Measurements from ENCODE around the gene ENTPD1. TPM values are rescaled to one million over a fixed set of nuclear protein-coding genes. Genes with fewer than 3 reads are reported as not detected.
A peak's percentile ranks its signal among the peaks of the same experiment; 100 is the strongest.
"Not testable (repeated sequence)": the region's sequence is repeated elsewhere in the genome, so short reads cannot be mapped to it uniquely, and the experiment has no call there.

Gene ENTPD1
- polyA plus RNA-seq, result 1 to 10 TPM; 2.4 to 3.7 TPM

DNA sequence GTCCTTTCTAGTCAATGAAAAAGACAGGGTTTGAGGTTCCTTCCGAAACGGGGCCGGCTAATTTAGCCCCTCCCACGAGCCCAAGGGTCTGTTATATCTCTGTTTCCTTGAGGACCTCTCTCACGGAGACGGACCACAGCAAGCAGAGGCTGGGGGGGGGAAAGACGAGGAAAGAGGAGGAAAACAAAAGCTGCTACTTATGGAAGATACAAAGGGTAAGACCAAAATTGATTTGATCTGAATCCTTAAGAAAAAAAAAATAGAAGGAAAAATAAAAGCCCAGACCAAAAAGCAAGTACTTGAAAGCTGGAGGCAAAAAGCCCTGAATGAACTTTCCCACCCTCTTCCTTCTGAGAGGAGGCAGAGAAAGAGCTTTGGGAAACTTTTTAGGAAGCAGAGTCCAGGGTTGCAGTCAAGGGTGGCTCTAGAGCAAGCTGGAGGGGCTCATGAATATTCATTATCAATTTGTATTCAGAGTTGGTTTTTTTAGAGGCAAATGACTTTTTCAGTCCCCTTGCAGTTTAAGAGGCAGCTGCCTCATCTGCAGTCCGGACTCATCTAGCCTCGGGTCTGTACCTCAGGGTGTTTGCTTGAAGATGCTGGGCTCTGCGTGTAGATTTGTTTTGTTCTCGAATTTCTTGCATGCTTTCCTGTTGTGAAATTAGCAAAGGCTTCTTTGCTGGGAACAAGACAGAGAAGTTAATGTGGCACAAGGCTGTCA is at the start of gene ENTPD1:
ENTPD1 (plus strand) TSS at position 123 of the 721 bp plus-strand sequence; CDS start at position 200, 77 bp downstream.
- Histone ChIP-seq H3K36me3 (ENCODE audit: control insufficient read depth in 2 of 2, insufficient read depth in 2 of 2, low read length in 1 of 2) (no peaks in the 10 kb centered on the region), H3K27me3 (ENCODE audit: control insufficient read depth in 1 of 2, insufficient read depth in 2 of 2, low read length in 2 of 2) (no peaks in the 10 kb centered on the region), H3K4me3 (ENCODE audit: low read depth in 1 of 2, low read length in 2 of 2) (peak within 1 kb of the TSS; percentile 29 to 39), H3K4me1 (ENCODE audit: control insufficient read depth in 2 of 2, insufficient read depth in 2 of 2, low read length in 1 of 2) (peaks cover 0 to 2% of the 10 kb centered on the region in 2 donors), H3K9me3 (ENCODE audit: control insufficient read depth in 2 of 2, insufficient read depth in 1 of 2, low read depth in 1 of 2, low read length in 1 of 2) (no peaks in the 10 kb centered on the region), H3K27ac (ENCODE audit: low read depth in 2 of 2, low read length in 1 of 2) (peak within 1 kb of the TSS; percentile 76 to 80)
- WGBS, 2 donors, result 5% methylated on average over 11 of the region's 11 CpGs

DNA sequence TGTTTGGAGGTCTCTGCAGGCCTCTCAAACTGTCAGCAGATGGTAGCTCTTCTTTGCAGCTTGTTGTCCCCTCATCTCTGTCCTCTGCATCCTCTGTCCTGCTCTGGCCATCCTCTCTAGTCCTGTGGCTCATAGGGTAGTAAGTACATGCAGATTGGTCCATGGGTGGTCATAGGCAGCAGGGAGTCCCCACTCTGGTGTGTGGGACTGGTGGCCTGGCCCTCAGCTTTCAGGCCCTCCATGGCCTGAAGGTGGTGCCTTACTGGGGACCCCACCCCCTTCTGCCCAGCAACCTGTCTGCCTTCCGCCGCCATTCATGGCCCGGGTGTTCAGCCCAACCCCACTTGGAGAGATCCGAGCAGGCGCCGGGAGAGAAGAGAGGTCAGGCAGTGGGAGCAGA is 49.4 kb upstream of the ENTPD1 start:
- 46 to 47% methylated on average over 6 of the region's 6 CpGs for WGBS, 2 donors
- Histone ChIP-seq H3K36me3 (ENCODE audit: control insufficient read depth in 2 of 2, insufficient read depth in 2 of 2, low read length in 1 of 2) (no peaks in the 10 kb centered on the region), H3K4me3 (ENCODE audit: low read depth in 1 of 2, low read length in 2 of 2) (no peak overlapping the region), H3K4me1 (ENCODE audit: control insufficient read depth in 2 of 2, insufficient read depth in 2 of 2, low read length in 1 of 2) (no peaks in the 10 kb centered on the region), H3K9me3 (ENCODE audit: control insufficient read depth in 2 of 2, insufficient read depth in 1 of 2, low read depth in 1 of 2, low read length in 1 of 2) (peaks cover 0 to 2% of the 10 kb centered on the region in 2 donors), H3K27me3 (ENCODE audit: control insufficient read depth in 1 of 2, insufficient read depth in 2 of 2, low read length in 2 of 2) (no peaks in the 10 kb centered on the region), H3K27ac (ENCODE audit: low read depth in 2 of 2, low read length in 1 of 2) (no peak overlapping the region)

DNA sequence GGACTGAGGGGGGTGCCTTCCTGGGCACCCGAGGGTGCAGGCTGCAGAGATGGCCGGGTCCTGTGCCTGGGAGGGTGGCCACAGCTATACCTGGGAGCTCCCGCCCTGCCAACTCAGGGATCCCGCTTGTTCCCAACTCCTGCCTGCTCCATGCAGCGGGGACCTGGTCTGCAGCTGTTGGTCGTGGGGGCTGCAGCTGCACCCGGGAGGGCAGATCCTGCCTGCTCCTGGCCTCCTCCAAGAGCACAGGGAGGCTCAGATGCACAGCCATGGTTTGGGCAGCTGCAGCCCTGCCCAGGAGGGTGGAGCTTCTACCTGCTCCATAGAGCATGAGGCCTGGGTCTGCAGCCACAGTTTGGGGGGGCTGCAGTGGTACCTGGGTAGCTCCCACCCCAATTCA is 49.0 kb upstream of the ENTPD1 start:
- Histone ChIP-seq H3K27ac (ENCODE audit: low read depth in 2 of 2, low read length in 1 of 2) (no peak overlapping the region), H3K4me1 (ENCODE audit: control insufficient read depth in 2 of 2, insufficient read depth in 2 of 2, low read length in 1 of 2) (no peaks in the 10 kb centered on the region), H3K4me3 (ENCODE audit: low read depth in 1 of 2, low read length in 2 of 2) (no peak overlapping the region), H3K9me3 (ENCODE audit: control insufficient read depth in 2 of 2, insufficient read depth in 1 of 2, low read depth in 1 of 2, low read length in 1 of 2) (peaks cover 0 to 2% of the 10 kb centered on the region in 2 donors), H3K36me3 (ENCODE audit: control insufficient read depth in 2 of 2, insufficient read depth in 2 of 2, low read length in 1 of 2) (no peaks in the 10 kb centered on the region), H3K27me3 (ENCODE audit: control insufficient read depth in 1 of 2, insufficient read depth in 2 of 2, low read length in 2 of 2) (no peaks in the 10 kb centered on the region)
- WGBS, 2 donors, result 86 to 88% methylated on average over 7 of the region's 7 CpGs

DNA sequence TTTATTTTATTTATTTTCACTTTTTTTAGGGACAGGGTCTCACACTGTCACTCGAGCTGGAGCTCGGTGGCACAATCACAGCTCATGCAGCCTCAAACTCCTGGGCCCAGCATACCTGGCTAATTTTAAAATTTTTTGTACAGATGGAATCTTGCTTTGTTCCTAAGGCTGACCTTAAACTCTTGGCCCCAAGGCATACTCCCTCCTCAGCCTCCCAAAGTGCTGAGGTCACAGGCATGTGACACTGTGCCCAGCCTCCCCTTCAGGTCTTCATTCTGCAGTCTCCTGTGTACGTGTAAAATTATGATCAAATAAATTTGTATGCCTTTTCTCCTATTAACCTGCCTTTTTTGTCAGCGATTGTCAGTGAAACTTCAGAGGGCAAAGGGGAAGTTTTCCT is 44.5 kb upstream of the ENTPD1 start:
- no peaks in the 10 kb centered on the region for H3K36me3 ChIP-seq (ENCODE audit: control insufficient read depth in 2 of 2, insufficient read depth in 2 of 2, low read length in 1 of 2)
- no peaks in the 10 kb centered on the region for H3K27me3 ChIP-seq (ENCODE audit: control insufficient read depth in 1 of 2, insufficient read depth in 2 of 2, low read length in 2 of 2)
- H3K4me3 ChIP-seq (ENCODE audit: low read depth in 1 of 2, low read length in 2 of 2), result no peak overlapping the region
- H3K27ac ChIP-seq (ENCODE audit: low read depth in 2 of 2, low read length in 1 of 2), result no peak overlapping the region
- H3K9me3 ChIP-seq (ENCODE audit: control insufficient read depth in 2 of 2, insufficient read depth in 1 of 2, low read depth in 1 of 2, low read length in 1 of 2), result peaks cover 0 to 2% of the 10 kb centered on the region in 2 donors
- WGBS, 2 donors, result 92 to 93% methylated on average over 4 of the region's 4 CpGs
- H3K4me1 ChIP-seq (ENCODE audit: control insufficient read depth in 2 of 2, insufficient read depth in 2 of 2, low read length in 1 of 2), result no peaks in the 10 kb centered on the region

- Histone ChIP-seq H3K36me3 (ENCODE audit: control insufficient read depth in 2 of 2, insufficient read depth in 2 of 2, low read length in 1 of 2) (no peaks in the 10 kb centered on the region), H3K27me3 (ENCODE audit: control insufficient read depth in 1 of 2, insufficient read depth in 2 of 2, low read length in 2 of 2) (no peaks in the 10 kb centered on the region), H3K27ac (ENCODE audit: low read depth in 2 of 2, low read length in 1 of 2) (no peak overlapping the region), H3K9me3 (ENCODE audit: control insufficient read depth in 2 of 2, insufficient read depth in 1 of 2, low read depth in 1 of 2, low read length in 1 of 2) (no peaks in the 10 kb centered on the region), H3K4me3 (ENCODE audit: low read depth in 1 of 2, low read length in 2 of 2) (no peak overlapping the region), H3K4me1 (ENCODE audit: control insufficient read depth in 2 of 2, insufficient read depth in 2 of 2, low read length in 1 of 2) (peaks cover 0 to 5% of the 10 kb centered on the region in 2 donors)
- WGBS, 2 donors, result 86 to 89% methylated on average over 3 of the region's 3 CpGs
Observed at GRCh38 chr10:95716466-95716865, 39.5 kb upstream of the ENTPD1 start.

- H3K4me1 ChIP-seq (ENCODE audit: control insufficient read depth in 2 of 2, insufficient read depth in 2 of 2, low read length in 1 of 2), result peaks cover 0 to 7% of the 10 kb centered on the region in 2 donors
- no peaks in the 10 kb centered on the region for H3K36me3 ChIP-seq (ENCODE audit: control insufficient read depth in 2 of 2, insufficient read depth in 2 of 2, low read length in 1 of 2)
- H3K4me3 ChIP-seq (ENCODE audit: low read depth in 1 of 2, low read length in 2 of 2), result no peak overlapping the region
- no peaks in the 10 kb centered on the region for H3K9me3 ChIP-seq (ENCODE audit: control insufficient read depth in 2 of 2, insufficient read depth in 1 of 2, low read depth in 1 of 2, low read length in 1 of 2)
- 74 to 81% methylated on average over 2 of the region's 2 CpGs for WGBS, 2 donors
- H3K27me3 ChIP-seq (ENCODE audit: control insufficient read depth in 1 of 2, insufficient read depth in 2 of 2, low read length in 2 of 2), result no peaks in the 10 kb centered on the region
- H3K27ac ChIP-seq (ENCODE audit: low read depth in 2 of 2, low read length in 1 of 2), result no peak overlapping the region
Observed at GRCh38 chr10:95716866-95717265, 39.1 kb upstream of the ENTPD1 start.

DNA sequence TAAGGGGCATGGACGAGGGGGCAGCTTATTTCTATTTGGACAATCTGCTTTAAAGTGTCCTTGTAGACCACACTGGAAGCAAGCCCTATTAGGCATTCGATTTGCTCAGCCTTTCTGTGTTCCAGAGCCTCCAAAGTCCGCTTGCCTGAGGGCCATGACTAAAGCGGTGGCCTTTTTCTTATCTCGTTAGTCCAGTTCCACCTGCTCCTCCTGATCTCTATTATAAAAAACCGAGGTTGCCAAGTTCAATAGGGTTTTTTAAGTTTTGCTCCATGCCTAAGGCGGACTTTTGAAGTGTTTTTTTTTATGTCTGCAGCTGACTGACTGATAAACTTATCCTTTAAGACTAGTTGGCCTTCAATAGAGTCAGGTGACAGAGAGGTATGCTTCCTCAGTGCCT is 35.2 kb upstream of the ENTPD1 start:
- not testable (repeated sequence) for H3K4me1 ChIP-seq (ENCODE audit: control insufficient read depth in 2 of 2, insufficient read depth in 2 of 2, low read length in 1 of 2); H3K27me3 ChIP-seq (ENCODE audit: control insufficient read depth in 1 of 2, insufficient read depth in 2 of 2, low read length in 2 of 2); H3K9me3 ChIP-seq (ENCODE audit: control insufficient read depth in 2 of 2, insufficient read depth in 1 of 2, low read depth in 1 of 2, low read length in 1 of 2); H3K27ac ChIP-seq (ENCODE audit: low read depth in 2 of 2, low read length in 1 of 2); H3K36me3 ChIP-seq (ENCODE audit: control insufficient read depth in 2 of 2, insufficient read depth in 2 of 2, low read length in 1 of 2); H3K4me3 ChIP-seq (ENCODE audit: low read depth in 1 of 2, low read length in 2 of 2)
- 55 to 60% methylated on average over 7 of the region's 7 CpGs for WGBS, 2 donors

DNA sequence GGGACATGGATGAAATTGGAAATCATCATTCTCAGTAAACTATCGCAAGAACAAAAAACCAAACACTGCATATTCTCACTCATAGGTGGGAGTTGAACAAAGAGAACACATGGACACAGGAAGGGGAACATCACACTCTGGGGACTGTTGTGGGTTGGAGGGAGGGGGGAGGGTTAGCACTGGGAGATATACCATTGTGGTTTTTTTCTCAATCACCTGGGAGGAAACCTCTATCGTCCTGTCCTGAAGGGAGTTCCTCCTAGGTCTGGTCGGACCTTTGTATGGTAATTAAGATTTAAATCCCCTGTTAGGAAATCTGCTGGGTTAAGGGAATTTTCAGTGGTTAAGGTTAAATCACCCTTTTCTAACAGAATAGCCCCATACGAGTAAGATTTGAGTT is 33.5 kb upstream of the ENTPD1 start:
- not testable (repeated sequence) for H3K4me3 ChIP-seq (ENCODE audit: low read depth in 1 of 2, low read length in 2 of 2); H3K4me1 ChIP-seq (ENCODE audit: control insufficient read depth in 2 of 2, insufficient read depth in 2 of 2, low read length in 1 of 2); H3K27ac ChIP-seq (ENCODE audit: low read depth in 2 of 2, low read length in 1 of 2); H3K9me3 ChIP-seq (ENCODE audit: control insufficient read depth in 2 of 2, insufficient read depth in 1 of 2, low read depth in 1 of 2, low read length in 1 of 2); H3K36me3 ChIP-seq (ENCODE audit: control insufficient read depth in 2 of 2, insufficient read depth in 2 of 2, low read length in 1 of 2); H3K27me3 ChIP-seq (ENCODE audit: control insufficient read depth in 1 of 2, insufficient read depth in 2 of 2, low read length in 2 of 2)
- 85 to 87% methylated on average over 4 of the region's 4 CpGs for WGBS, 2 donors

DNA sequence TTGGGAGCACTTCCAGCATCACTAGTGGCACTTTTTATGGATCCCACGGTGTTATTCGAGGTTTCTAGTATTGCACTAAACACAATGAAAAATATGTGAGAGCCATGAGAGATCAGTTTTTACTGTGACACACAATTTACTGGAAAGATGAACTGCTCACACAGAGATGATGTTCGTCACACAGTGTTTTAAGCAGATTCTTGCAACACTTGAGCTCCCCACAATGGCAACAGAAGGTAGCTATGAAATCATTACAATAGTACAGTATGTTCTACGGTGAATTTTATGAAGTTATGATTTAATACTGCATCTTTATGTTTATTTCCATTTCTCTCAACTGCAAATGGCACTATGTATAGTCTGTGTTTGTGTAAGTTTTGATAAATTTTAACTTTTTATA is 27.4 kb upstream of the ENTPD1 start:
- H3K4me3 ChIP-seq (ENCODE audit: low read depth in 1 of 2, low read length in 2 of 2), result no peak overlapping the region
- no peaks in the 10 kb centered on the region for H3K27me3 ChIP-seq (ENCODE audit: control insufficient read depth in 1 of 2, insufficient read depth in 2 of 2, low read length in 2 of 2)
- H3K4me1 ChIP-seq (ENCODE audit: control insufficient read depth in 2 of 2, insufficient read depth in 2 of 2, low read length in 1 of 2), result no peaks in the 10 kb centered on the region
- no peaks in the 10 kb centered on the region for H3K9me3 ChIP-seq (ENCODE audit: control insufficient read depth in 2 of 2, insufficient read depth in 1 of 2, low read depth in 1 of 2, low read length in 1 of 2)
- H3K27ac ChIP-seq (ENCODE audit: low read depth in 2 of 2, low read length in 1 of 2), result no peak overlapping the region
- WGBS, 2 donors, result 59 to 60% methylated on average over 4 of the region's 4 CpGs
- H3K36me3 ChIP-seq (ENCODE audit: control insufficient read depth in 2 of 2, insufficient read depth in 2 of 2, low read length in 1 of 2), result no peaks in the 10 kb centered on the region

- H3K27ac ChIP-seq (ENCODE audit: low read depth in 2 of 2, low read length in 1 of 2), result peak overlapping the region in 1 of 2 donors; percentile 25
- no peaks in the 10 kb centered on the region for H3K9me3 ChIP-seq (ENCODE audit: control insufficient read depth in 2 of 2, insufficient read depth in 1 of 2, low read depth in 1 of 2, low read length in 1 of 2)
- no peaks in the 10 kb centered on the region for H3K4me1 ChIP-seq (ENCODE audit: control insufficient read depth in 2 of 2, insufficient read depth in 2 of 2, low read length in 1 of 2)
- H3K4me3 ChIP-seq (ENCODE audit: low read depth in 1 of 2, low read length in 2 of 2), result no peak overlapping the region
- H3K27me3 ChIP-seq (ENCODE audit: control insufficient read depth in 1 of 2, insufficient read depth in 2 of 2, low read length in 2 of 2), result no peaks in the 10 kb centered on the region
- no peaks in the 10 kb centered on the region for H3K36me3 ChIP-seq (ENCODE audit: control insufficient read depth in 2 of 2, insufficient read depth in 2 of 2, low read length in 1 of 2)
- WGBS, 2 donors, result 70 to 71% methylated on average over 3 of the region's 3 CpGs
Observed at GRCh38 chr10:95729323-95730055, 26.5 kb upstream of the ENTPD1 start.

Data from esophagus (tissue), 2 donors.